H9 (cell line): Measurements from ENCODE around the gene NSA2. TPM values are rescaled to one million over a fixed set of nuclear protein-coding genes. Genes with fewer than 3 reads are reported as not detected.

Experiments
- DNase-seq: peaks from one replicate; pipeline ENCODE4 v3.0.0-alpha.2; 2017
- H2AFZ ChIP-seq: one replicate; pipeline ENCODE4 v1.6.1; 2013; ENCODE audit warnings: mild to moderate bottlenecking, low read length, control low read depth, moderate library complexity
- H2AK5ac ChIP-seq: 2 replicates; pipeline ENCODE4 v1.6.1; 2013; ENCODE audit warnings: low read length, control low read depth, mixed read lengths; ENCODE audit not compliant: insufficient read length
- H2BK120ac ChIP-seq: one replicate; pipeline ENCODE4 v1.6.1; 2013; ENCODE audit warnings: low read depth, mild to moderate bottlenecking, low read length, control low read depth, inconsistent platforms; ENCODE audit not compliant: poor library complexity, severe bottlenecking
- H2BK12ac ChIP-seq: 2 replicates; pipeline ENCODE4 v1.6.1; 2013; ENCODE audit warnings: low read length, control low read depth, mixed read lengths, low read depth; ENCODE audit not compliant: insufficient read length
- H2BK15ac ChIP-seq: 2 replicates; pipeline ENCODE4 v1.6.1; 2013; ENCODE audit warnings: low read depth, low read length, control low read depth
- H2BK20ac ChIP-seq: one replicate; pipeline ENCODE4 v1.6.1; 2013; ENCODE audit warnings: low read depth, mild to moderate bottlenecking, low read length, control low read depth, inconsistent platforms; ENCODE audit not compliant: poor library complexity, severe bottlenecking
- H2BK5ac ChIP-seq: 2 replicates; pipeline ENCODE4 v1.6.1; 2013; ENCODE audit warnings: low read length, control low read depth, mixed read lengths; ENCODE audit not compliant: insufficient read length
- H3K14ac ChIP-seq: 2 replicates; pipeline ENCODE4 v1.6.1; 2013; ENCODE audit warnings: low read length, control low read depth; ENCODE audit not compliant: insufficient read depth
- H3K18ac ChIP-seq: 2 replicates; pipeline ENCODE4 v1.6.1; 2013; ENCODE audit warnings: low read depth, mild to moderate bottlenecking, mixed read lengths, low read length, control low read depth; ENCODE audit not compliant: insufficient read length
- H3K23ac ChIP-seq: 2 replicates; pipeline ENCODE4 v1.6.1; 2013; ENCODE audit warnings: low read length, control low read depth, mixed read lengths, low read depth; ENCODE audit not compliant: insufficient read length
- H3K23me2 ChIP-seq: 2 replicates; pipeline ENCODE4 v1.6.1; 2013; ENCODE audit warnings: low read depth, mild to moderate bottlenecking, mixed read lengths, low read length, control low read depth; ENCODE audit not compliant: insufficient read length, poor library complexity, severe bottlenecking
- H3K27ac ChIP-seq: 2 replicates; pipeline ENCODE4 v1.5.1; 2013; ENCODE audit warnings: low read length, control low read depth, mixed read lengths, low read depth; ENCODE audit not compliant: insufficient read length
- H3K27me3 ChIP-seq: 2 replicates; pipeline ENCODE4 v1.6.1; 2013; ENCODE audit warnings: low read length, control low read depth, inconsistent platforms; ENCODE audit not compliant: insufficient read depth
- H3K4ac ChIP-seq: 2 replicates; pipeline ENCODE4 v1.6.1; 2013; ENCODE audit warnings: low read depth, mild to moderate bottlenecking, control low read depth, inconsistent platforms, low read length, moderate library complexity
- H3K4me1 ChIP-seq: 2 replicates; pipeline ENCODE4 v1.6.1; 2013; ENCODE audit warnings: low read length, control low read depth, inconsistent platforms; ENCODE audit not compliant: insufficient read depth
- H3K4me2 ChIP-seq: 2 replicates; pipeline ENCODE4 v1.6.1; 2013; ENCODE audit warnings: low read length, control low read depth, mixed read lengths; ENCODE audit not compliant: insufficient read length, insufficient read depth
- H3K56ac ChIP-seq: 2 replicates; pipeline ENCODE4 v1.6.1; 2013; ENCODE audit warnings: low read depth, mild to moderate bottlenecking, mixed read lengths, low read length, control low read depth; ENCODE audit not compliant: insufficient read length
- H3K79me1 ChIP-seq: 2 replicates; pipeline ENCODE4 v1.6.1; 2013; ENCODE audit warnings: low read depth, mild to moderate bottlenecking, moderate library complexity, low read length, control low read depth, inconsistent platforms; ENCODE audit not compliant: insufficient read depth, poor library complexity, severe bottlenecking
- H3K79me2 ChIP-seq: 2 replicates; pipeline ENCODE4 v1.6.1; 2013; ENCODE audit warnings: low read length, control low read depth, inconsistent platforms; ENCODE audit not compliant: insufficient read depth
- H3K9ac ChIP-seq: 2 replicates; pipeline ENCODE4 v1.6.1; 2013; ENCODE audit warnings: low read length, control low read depth, mixed read lengths; ENCODE audit not compliant: insufficient read length; ENCODE audit errors: extremely low read depth
- H3K9me3 ChIP-seq: one replicate; pipeline ENCODE4 v1.6.1; 2013; ENCODE audit warnings: low read depth, low read length, inconsistent platforms; ENCODE audit not compliant: control insufficient read depth
- H3T11ph ChIP-seq: one replicate; pipeline ENCODE4 v1.6.1; 2013; ENCODE audit warnings: mild to moderate bottlenecking, low read length, control low read depth, inconsistent platforms
- H4K20me1 ChIP-seq: one replicate; pipeline ENCODE4 v1.6.1; 2013; ENCODE audit not compliant: control insufficient read depth, insufficient read length, insufficient read depth
- H4K5ac ChIP-seq: 2 replicates; pipeline ENCODE4 v1.6.1; 2013; ENCODE audit warnings: low read depth, mild to moderate bottlenecking, mixed read lengths, low read length, control low read depth; ENCODE audit not compliant: insufficient read length
- H4K8ac ChIP-seq: replicated peaks from 2 replicates; pipeline ENCODE4 v1.6.1; 2013; ENCODE audit warnings: low read length, control low read depth, mixed read lengths, low read depth; ENCODE audit not compliant: insufficient read length
- H4K91ac ChIP-seq: 2 replicates; pipeline ENCODE4 v1.6.1; 2013; ENCODE audit warnings: low read depth, mild to moderate bottlenecking, moderate library complexity, mixed read lengths, low read length, control low read depth; ENCODE audit not compliant: insufficient read length
- H3K27ac Mint-ChIP-seq, 3 experiments: 2 replicates in 2 of 3; 3 replicates in 1 of 3; pipeline ENCODE4 v1.8.0; 2020 to 2021; ENCODE audit warnings: mixed read lengths in 3 of 3, mild to moderate bottlenecking in 1 of 3, moderate library complexity in 1 of 3
- H3K27me3 Mint-ChIP-seq: 2 replicates; pipeline ENCODE4 v1.8.0; 2021; ENCODE audit warnings: low read depth, mild to moderate bottlenecking, moderate library complexity, mixed read lengths
- H3K36me3 Mint-ChIP-seq, 3 experiments: 2 replicates in 2 of 3; 3 replicates in 1 of 3; pipeline ENCODE4 v1.8.0; 2020 to 2021; ENCODE audit warnings: low read depth in 3 of 3, mixed read lengths in 3 of 3; ENCODE audit not compliant: insufficient read depth in 1 of 3
- H3K4me1 Mint-ChIP-seq, 2 experiments: 2 replicates each; pipeline ENCODE4 v1.8.0; 2020; ENCODE audit warnings: mixed read lengths in 2 of 2
- H3K4me3 Mint-ChIP-seq, 2 experiments: 2 replicates in 1 of 2; 3 replicates in 1 of 2; pipeline ENCODE4 v1.8.0; 2020 to 2021; ENCODE audit warnings: mild to moderate bottlenecking in 2 of 2, mixed read lengths in 2 of 2, moderate library complexity in 1 of 2
- H3K9me3 Mint-ChIP-seq, 2 experiments: 2 replicates in 1 of 2; 3 replicates in 1 of 2; pipeline ENCODE4 v1.8.0; 2020; ENCODE audit warnings: mild to moderate bottlenecking in 2 of 2, mixed read lengths in 2 of 2, moderate library complexity in 1 of 2
- total RNA-seq: library from RNA; stranded (reverse); gene quantifications from 2 replicates; pipeline ENCODE4 v1.2.1, GENCODE V29; 2021
- TF ChIP-seq, protein P1 (sequence below): fragments of 200-600 bp; sonication (generic); conservative IDR thresholded peaks from 3 replicates; pipeline ENCODE4 v1.8.0; 2021; ENCODE audit warnings: antibody characterized with exemption, mild to moderate bottlenecking

NSA2 gene
- total RNA-seq, 1 experiment from 2014 or later, result 72.0 TPM

DNA sequence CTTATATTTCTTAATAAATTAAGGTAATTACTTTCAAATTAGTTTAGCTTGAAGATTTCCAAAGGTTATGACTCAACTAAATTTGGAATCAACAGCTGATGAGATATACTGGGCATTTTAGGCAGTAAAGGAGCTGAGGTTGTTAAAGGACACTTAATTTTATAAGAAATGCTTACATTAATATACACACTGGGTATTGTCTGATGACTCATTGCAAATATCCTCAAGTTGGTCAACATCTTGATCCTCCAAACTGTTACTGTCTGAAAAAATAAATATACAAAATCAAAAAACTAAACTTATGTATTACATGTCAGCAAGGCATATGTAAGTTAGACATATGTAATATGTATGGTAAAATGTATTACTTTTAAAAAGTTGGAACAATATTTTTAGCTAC lies 3.5 kb upstream of the NSA2 start:
- no peaks in the 10 kb centered on the region for H3K9me3 Mint-ChIP-seq

More for the DNA sequence above, 3.5 kb upstream of the NSA2 start:
- TF ChIP-seq, protein P1, sequence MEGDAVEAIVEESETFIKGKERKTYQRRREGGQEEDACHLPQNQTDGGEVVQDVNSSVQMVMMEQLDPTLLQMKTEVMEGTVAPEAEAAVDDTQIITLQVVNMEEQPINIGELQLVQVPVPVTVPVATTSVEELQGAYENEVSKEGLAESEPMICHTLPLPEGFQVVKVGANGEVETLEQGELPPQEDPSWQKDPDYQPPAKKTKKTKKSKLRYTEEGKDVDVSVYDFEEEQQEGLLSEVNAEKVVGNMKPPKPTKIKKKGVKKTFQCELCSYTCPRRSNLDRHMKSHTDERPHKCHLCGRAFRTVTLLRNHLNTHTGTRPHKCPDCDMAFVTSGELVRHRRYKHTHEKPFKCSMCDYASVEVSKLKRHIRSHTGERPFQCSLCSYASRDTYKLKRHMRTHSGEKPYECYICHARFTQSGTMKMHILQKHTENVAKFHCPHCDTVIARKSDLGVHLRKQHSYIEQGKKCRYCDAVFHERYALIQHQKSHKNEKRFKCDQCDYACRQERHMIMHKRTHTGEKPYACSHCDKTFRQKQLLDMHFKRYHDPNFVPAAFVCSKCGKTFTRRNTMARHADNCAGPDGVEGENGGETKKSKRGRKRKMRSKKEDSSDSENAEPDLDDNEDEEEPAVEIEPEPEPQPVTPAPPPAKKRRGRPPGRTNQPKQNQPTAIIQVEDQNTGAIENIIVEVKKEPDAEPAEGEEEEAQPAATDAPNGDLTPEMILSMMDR, result no peak
- Histone ChIP-seq H3K27me3 (no peaks in the 10 kb centered on the region), H3K23ac (no peak overlapping the region), H3K14ac (no peak overlapping the region), H2BK20ac (no peak overlapping the region), H3K79me1 (peaks cover 7% of the 10 kb centered on the region), H3K79me2 (peaks cover 15% of the 10 kb centered on the region; the same call in 1 of the 2 replicates), H2BK12ac (no peak overlapping the region), H3K4me2 (no peak overlapping the region), H3K4ac (no peak overlapping the region), H2BK15ac (no peak overlapping the region), H2AK5ac (no peak overlapping the region), H4K8ac (no peak overlapping the region), H4K5ac (no peak overlapping the region), H3T11ph (no peak overlapping the region), H3K27ac (no peak overlapping the region), H3K9me3 (no peaks in the 10 kb centered on the region), H4K91ac (no peak overlapping the region), H3K23me2 (peaks cover 3% of the 10 kb centered on the region), H2AFZ (no peak overlapping the region), H3K9ac (no peak overlapping the region), H2BK5ac (no peak overlapping the region), H2BK120ac (no peak overlapping the region), H4K20me1 (no peaks in the 10 kb centered on the region), H3K4me1 (no peaks in the 10 kb centered on the region), H3K18ac (no peak overlapping the region), H3K56ac (no peak overlapping the region)
- no peak overlapping the region for H3K4me3 Mint-ChIP-seq
- H3K27ac Mint-ChIP-seq, result no peak overlapping the region
- DNase-seq, result no peak
- peaks cover 10 to 15% of the 10 kb centered on the region in 2 experiments for H3K4me1 Mint-ChIP-seq
- H3K27me3 Mint-ChIP-seq, result no peaks in the 10 kb centered on the region
- H3K36me3 Mint-ChIP-seq, result peaks cover 7 to 30% (median 8%) of the 10 kb centered on the region in 3 experiments
